Activated T-cell treated with anti-CD3 and anti-CD28 coated beads, Interleukin-2, amount 50 U/mL, for 72 hours (primary cell): ENCODE results near the gene WDR86. TPM values are rescaled to one million over a fixed set of nuclear protein-coding genes. Genes with fewer than 3 reads are reported as not detected.
A peak's percentile ranks its signal among the peaks of the same experiment; 100 is the strongest.

ENCODE experiments used
- ATAC-seq, 2 donors: fragments of 150-1000 bp; cut with Tn5 transposase; replicated peaks in 1 of 2; 2 replicates each; pipeline ENCODE4 v1.10.0; 2021; ENCODE audit warnings: moderate library complexity in 2 of 2, mild to moderate bottlenecking in 1 of 2
- DNase-seq, 2 donors: peaks; one replicate each; pipeline ENCODE4 v3.0.0; 2021 to 2022; ENCODE audit warnings: mixed read lengths in 1 of 2
- H3K27ac Mint-ChIP-seq: one replicate; pipeline ENCODE4 v1.8.0; 2022; ENCODE audit warnings: mild to moderate bottlenecking, moderate library complexity, mixed read lengths
- H3K27me3 Mint-ChIP-seq: one replicate; pipeline ENCODE4 v1.8.0; 2022; ENCODE audit warnings: low read depth, mixed read lengths
- H3K36me3 Mint-ChIP-seq, 2 donors: one replicate each; pipeline ENCODE4 v1.8.0; 2022; ENCODE audit warnings: mixed read lengths in 2 of 2, mild to moderate bottlenecking in 1 of 2; ENCODE audit not compliant: insufficient read depth in 2 of 2
- H3K4me1 Mint-ChIP-seq: one replicate; pipeline ENCODE4 v1.8.0; 2022; ENCODE audit warnings: low read depth, mixed read lengths
- H3K4me3 Mint-ChIP-seq, 2 donors: one replicate each; pipeline ENCODE4 v1.8.0; 2022; ENCODE audit warnings: mild to moderate bottlenecking in 2 of 2, mixed read lengths in 2 of 2, moderate library complexity in 2 of 2
- H3K9me3 Mint-ChIP-seq, 2 donors: one replicate each; pipeline ENCODE4 v1.8.0; 2022; ENCODE audit warnings: mixed read lengths in 2 of 2
- total RNA-seq, 2 donors: library from RNA; stranded (reverse); gene quantifications; one replicate each; pipeline ENCODE4 v1.2.3, GENCODE V29; 2022

The WDR86 gene, protein sequence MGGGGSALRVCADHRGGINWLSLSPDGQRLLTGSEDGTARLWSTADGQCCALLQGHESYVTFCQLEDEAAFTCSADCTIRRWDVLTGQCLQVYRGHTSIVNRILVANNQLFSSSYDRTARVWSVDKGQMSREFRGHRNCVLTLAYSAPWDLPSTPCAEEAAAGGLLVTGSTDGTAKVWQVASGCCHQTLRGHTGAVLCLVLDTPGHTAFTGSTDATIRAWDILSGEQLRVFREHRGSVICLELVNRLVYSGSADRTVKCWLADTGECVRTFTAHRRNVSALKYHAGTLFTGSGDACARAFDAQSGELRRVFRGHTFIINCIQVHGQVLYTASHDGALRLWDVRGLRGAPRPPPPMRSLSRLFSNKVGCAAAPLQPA
- total RNA-seq: 1 to 10 TPM in 1 of 2 donors, under 1 TPM in 1; 0.53 to 1.0 TPM

DNA sequence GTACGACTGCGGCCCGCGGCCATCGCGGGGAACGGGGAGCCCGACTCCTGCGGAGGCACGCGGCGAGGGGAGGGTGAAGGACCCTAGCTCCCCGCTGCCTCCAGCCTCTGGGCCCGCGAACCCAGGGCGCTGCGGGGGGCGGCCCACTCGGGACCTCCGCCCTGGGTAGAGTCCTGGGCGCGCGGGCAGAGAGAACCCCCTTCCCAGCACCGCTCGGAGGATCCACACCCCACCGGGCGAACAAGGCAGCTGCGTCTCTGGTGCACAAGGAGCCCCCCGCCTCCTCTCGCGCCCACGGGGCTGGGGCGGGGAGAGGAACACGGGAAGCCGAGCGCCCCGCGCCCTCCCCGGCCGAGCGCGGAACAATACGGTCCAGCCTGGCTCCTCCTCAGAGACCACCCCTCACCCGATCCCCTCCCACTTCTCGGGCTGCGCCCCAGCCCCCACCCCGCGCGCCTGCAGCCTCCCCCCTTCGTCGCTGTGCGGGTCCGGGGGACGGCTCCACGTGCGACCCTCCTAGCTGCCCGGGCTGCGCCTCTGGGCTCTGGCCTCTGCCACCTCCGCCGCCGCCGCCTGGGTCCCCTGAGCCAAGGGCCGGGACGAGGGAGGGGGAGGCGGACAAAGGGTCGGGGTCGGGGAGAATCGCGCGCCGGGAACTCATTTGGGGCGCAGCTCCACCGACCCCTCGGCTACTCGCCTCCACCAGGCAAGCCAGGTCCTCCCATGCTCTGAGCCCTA, at the start of gene WDR86:
TSS of gene WDR86 (minus strand) at position 372 of the 738 bp plus-strand sequence. CDS start 449 bp downstream, outside the sequence.
- peak in 1 of 2 donors; percentile 20 for DNase-seq
- peak; percentile 24 to 37 for ATAC-seq
- peak within 1 kb of the TSS; percentile 75 for H3K27ac Mint-ChIP-seq
- peaks cover 46% of the 10 kb centered on the region for H3K4me1 Mint-ChIP-seq
- no peaks in the 10 kb centered on the region for H3K9me3 Mint-ChIP-seq
- peaks cover 0 to 3% of the 10 kb centered on the region in 2 donors for H3K36me3 Mint-ChIP-seq
- H3K27me3 Mint-ChIP-seq: peaks cover 39% of the 10 kb centered on the region
- peak within 1 kb of the TSS; percentile 81 to 82 for H3K4me3 Mint-ChIP-seq

DNA sequence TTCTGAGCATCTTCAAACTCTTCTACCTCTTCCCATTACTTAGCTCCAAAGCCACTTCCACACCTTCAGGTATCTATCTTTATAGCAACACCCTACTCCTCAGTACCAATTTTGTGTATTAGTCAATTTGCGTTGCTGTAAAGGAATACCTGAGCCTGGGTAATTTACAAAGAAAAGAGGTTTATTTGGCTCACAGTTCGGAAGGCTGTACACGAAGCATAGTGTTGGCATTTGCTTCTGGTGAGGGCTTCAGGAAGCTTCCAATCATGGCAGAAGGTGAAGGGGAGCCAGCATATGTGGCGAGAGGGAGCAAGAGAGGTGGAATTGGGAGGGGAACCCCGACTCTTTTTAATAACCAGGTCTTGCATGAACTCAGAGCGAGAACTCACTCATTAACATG, 47.7 kb upstream of the WDR86 start:
- Mint-ChIP-seq H3K27me3 (peaks cover 16% of the 10 kb centered on the region), H3K36me3 (peaks cover 2 to 4% of the 10 kb centered on the region in 2 donors), H3K9me3 (peaks cover 0 to under 1% of the 10 kb centered on the region in 2 donors), H3K4me3 (no peak overlapping the region), H3K27ac (no peak overlapping the region), H3K4me1 (peaks cover 5% of the 10 kb centered on the region)
- no peak for ATAC-seq
- no peak for DNase-seq

DNA sequence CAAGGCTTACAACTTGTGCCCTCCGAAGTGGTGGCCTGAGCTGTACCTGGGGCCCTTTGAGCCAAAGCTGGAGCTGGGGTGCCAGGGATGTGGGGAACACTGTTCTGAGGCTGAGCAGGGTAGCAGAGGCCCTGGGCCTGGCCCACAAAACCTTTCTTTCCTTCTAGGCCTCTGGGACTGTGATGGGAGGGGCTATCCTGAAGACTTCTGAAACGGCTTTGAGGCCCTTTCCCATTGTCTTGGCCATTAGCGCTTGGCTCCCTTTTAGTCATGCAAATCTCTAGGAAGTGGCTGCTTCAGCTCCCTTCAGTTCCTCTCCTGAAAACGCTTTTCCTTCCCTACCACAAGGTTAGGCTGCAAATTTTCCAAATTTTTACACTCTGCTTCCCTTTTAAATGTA, 46.9 kb upstream of the WDR86 start:
- peaks cover 1 to 4% of the 10 kb centered on the region in 2 donors for H3K36me3 Mint-ChIP-seq
- H3K27ac Mint-ChIP-seq: no peak overlapping the region
- ATAC-seq: no peak
- H3K9me3 Mint-ChIP-seq: no peaks in the 10 kb centered on the region
- peaks cover 16% of the 10 kb centered on the region for H3K27me3 Mint-ChIP-seq
- DNase-seq: no peak
- H3K4me3 Mint-ChIP-seq: no peak overlapping the region
- peaks cover 5% of the 10 kb centered on the region for H3K4me1 Mint-ChIP-seq

DNA sequence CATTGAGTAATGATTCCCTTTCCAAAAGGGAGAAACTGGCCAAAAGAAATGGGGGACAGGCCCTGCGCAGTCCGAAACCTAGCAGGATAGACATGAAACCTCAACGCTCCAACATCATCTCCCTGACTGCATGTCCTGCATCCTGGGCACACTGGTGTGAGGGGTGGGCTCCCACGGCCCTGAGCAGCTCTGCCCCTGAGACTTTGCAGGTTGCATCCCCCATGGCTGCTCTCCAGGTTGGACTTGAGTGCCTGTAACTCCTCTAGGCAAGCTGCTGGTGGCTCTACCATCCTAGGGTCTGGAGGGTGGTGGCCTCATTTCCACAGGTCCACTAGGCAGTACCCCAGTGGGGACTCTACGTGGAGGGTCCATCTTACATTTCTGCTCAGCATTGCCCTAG, 46.4 kb upstream of the WDR86 start:
- H3K27ac Mint-ChIP-seq: no peak overlapping the region
- DNase-seq (no peak), ATAC-seq (no peak)
- no peaks in the 10 kb centered on the region for H3K9me3 Mint-ChIP-seq
- peaks cover 15% of the 10 kb centered on the region for H3K27me3 Mint-ChIP-seq
- H3K36me3 Mint-ChIP-seq: peaks cover 1 to 3% of the 10 kb centered on the region in 2 donors
- H3K4me1 Mint-ChIP-seq: peaks cover 5% of the 10 kb centered on the region
- no peak overlapping the region for H3K4me3 Mint-ChIP-seq

DNA sequence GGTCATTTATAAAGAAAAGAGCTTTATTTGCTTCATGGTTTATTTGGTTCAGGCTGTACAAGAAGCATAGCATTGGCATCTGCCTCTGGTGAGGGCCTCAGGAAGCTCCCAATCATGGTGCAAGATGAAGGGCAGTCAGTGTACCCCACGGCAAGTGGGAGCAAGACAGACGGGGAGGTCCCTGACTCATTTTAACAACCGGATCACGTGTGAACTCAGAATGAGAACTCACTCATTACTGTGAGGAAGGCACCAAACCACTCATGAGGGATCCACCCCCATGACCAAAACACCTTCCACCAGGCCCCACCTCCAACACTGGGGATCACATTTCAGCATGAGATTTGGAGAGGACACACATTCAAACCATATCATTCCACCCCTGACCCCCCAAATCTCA, 45.9 kb upstream of the WDR86 start:
- no peak for DNase-seq

DNA sequence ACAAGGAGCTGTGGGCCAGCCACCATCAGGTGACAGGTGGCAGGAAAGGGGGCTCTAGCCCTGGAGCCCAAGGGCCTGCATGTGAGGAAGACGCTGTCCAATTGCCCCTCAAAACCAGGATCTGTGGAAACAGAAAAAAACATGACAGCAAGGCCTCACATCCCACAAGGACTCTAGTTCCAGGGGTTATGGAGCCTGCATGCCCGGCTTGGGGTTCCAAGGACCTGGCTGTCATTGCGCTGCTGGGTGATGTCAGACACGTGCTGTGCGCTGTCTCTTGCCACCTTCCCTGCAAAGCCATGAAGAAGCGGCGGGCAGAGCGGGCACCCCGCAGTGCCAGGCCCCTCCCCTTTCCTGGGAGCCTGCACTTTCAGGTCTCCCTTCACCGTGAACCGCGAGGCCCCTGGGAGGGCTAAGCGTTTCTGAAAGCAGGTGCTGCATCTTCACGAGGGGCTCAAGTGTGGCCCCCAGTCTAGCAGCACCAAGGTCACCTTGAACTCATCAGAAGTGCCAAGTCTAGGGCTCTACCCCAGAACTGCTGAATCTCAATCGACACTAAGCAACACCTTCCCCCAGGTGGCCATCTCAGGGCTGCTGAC, 45.2 kb upstream of the WDR86 start:
- Mint-ChIP-seq H3K4me1 (peaks cover 6% of the 10 kb centered on the region), H3K9me3 (no peaks in the 10 kb centered on the region), H3K4me3 (no peak overlapping the region), H3K27me3 (peaks cover 3% of the 10 kb centered on the region), H3K27ac (no peak overlapping the region), H3K36me3 (peaks cover 0 to 1% of the 10 kb centered on the region in 2 donors)
- ATAC-seq: no peak
- no peak for DNase-seq

More for the DNA sequence above, 45.9 kb upstream of the WDR86 start:
- H3K4me1 Mint-ChIP-seq: peaks cover 5% of the 10 kb centered on the region
- no peak overlapping the region for H3K4me3 Mint-ChIP-seq
- no peaks in the 10 kb centered on the region for H3K9me3 Mint-ChIP-seq
- ATAC-seq: peak; percentile 52 to 80
- H3K27me3 Mint-ChIP-seq: peaks cover 9% of the 10 kb centered on the region
- peaks cover 0 to 1% of the 10 kb centered on the region in 2 donors for H3K36me3 Mint-ChIP-seq
- no peak overlapping the region for H3K27ac Mint-ChIP-seq

DNA sequence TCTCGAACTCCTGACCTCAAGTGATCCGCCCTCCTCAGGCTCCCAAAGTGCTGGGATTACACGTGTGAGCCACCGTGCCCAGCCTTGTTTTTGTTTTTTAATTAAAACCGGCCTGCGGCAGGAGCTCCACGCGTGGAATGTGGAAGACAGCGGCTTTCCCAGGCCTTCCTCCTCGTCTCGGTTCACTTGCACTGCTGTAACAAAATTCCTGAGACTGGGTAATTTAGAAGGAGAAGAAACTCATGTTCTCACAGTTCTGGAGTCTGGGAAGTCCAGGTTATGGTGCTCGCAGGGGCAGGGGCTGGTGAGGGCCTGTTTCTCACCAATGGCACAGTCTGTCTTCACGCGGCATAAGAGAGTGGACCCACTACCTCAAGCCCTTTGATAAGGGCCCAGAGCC, 44.5 kb upstream of the WDR86 start:
- H3K27ac Mint-ChIP-seq: no peak overlapping the region
- H3K4me1 Mint-ChIP-seq: peaks cover 14% of the 10 kb centered on the region
- no peak for ATAC-seq
- H3K27me3 Mint-ChIP-seq: peaks cover 6% of the 10 kb centered on the region
- peaks cover 0 to 1% of the 10 kb centered on the region in 2 donors for H3K36me3 Mint-ChIP-seq
- no peaks in the 10 kb centered on the region for H3K9me3 Mint-ChIP-seq
- DNase-seq: no peak
- no peak overlapping the region for H3K4me3 Mint-ChIP-seq

DNA sequence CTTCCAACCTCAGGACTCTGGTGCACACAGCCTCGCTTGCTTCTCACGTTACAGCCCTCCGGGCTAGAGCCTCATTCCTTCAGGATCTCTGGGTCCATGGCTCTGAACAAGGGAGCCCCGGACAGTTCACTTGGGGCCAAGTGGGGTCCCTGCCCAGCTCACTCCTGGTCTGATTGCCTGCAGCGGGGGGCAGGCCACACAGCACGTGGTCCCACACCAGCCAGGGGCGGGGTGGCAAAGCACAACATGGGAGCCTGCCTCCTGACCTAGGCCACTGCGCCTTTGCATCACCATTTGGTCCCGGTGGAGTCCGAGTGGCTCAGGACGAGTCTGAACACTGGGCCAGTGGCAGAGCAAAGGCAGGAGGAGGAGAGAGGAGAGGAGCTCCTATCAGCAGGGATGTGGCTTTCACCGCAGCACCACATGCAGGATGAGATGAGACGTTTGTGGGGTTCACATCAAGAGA, 43.5 kb upstream of the WDR86 start:
- peaks cover 7% of the 10 kb centered on the region for H3K27me3 Mint-ChIP-seq
- peaks cover 0 to 1% of the 10 kb centered on the region in 2 donors for H3K36me3 Mint-ChIP-seq
- no peak overlapping the region for H3K4me3 Mint-ChIP-seq
- DNase-seq (no peak), ATAC-seq (no peak)
- H3K9me3 Mint-ChIP-seq: no peaks in the 10 kb centered on the region
- H3K27ac Mint-ChIP-seq: no peak overlapping the region
- H3K4me1 Mint-ChIP-seq: peaks cover 20% of the 10 kb centered on the region

DNA sequence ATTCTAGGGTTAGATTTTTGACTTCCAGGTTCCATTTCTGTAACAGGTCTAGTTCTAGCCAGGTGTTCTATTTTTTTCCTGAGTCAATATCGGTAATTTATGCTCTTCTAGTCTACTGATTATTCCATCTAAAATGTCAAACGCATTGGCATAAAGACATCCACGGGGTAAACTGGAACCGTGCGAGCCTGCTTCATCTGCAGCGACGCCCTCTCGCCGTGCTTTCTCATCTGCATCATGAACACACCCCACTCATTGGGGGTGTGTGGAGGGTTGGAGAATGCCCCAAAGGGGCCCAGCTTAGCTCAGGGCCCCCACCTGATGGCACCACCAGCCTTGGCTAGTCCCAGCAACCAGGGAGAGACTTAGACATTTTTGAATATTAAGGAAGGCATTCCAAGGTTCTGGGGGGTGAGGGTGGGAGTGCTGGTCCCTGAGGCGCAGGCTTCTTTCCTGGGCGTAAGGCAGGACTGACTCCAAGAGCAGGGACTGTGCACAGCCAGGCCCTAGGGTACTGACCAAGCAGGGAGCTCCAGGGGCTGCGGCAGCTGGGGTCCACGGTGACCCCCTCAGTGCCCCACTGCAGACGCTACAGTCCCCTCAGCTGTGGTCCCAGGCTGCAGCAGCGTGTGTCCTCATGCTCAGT, 43.0 kb upstream of the WDR86 start:
- H3K9me3 Mint-ChIP-seq: no peaks in the 10 kb centered on the region
- ATAC-seq (no peak), DNase-seq (no peak)

DNA sequence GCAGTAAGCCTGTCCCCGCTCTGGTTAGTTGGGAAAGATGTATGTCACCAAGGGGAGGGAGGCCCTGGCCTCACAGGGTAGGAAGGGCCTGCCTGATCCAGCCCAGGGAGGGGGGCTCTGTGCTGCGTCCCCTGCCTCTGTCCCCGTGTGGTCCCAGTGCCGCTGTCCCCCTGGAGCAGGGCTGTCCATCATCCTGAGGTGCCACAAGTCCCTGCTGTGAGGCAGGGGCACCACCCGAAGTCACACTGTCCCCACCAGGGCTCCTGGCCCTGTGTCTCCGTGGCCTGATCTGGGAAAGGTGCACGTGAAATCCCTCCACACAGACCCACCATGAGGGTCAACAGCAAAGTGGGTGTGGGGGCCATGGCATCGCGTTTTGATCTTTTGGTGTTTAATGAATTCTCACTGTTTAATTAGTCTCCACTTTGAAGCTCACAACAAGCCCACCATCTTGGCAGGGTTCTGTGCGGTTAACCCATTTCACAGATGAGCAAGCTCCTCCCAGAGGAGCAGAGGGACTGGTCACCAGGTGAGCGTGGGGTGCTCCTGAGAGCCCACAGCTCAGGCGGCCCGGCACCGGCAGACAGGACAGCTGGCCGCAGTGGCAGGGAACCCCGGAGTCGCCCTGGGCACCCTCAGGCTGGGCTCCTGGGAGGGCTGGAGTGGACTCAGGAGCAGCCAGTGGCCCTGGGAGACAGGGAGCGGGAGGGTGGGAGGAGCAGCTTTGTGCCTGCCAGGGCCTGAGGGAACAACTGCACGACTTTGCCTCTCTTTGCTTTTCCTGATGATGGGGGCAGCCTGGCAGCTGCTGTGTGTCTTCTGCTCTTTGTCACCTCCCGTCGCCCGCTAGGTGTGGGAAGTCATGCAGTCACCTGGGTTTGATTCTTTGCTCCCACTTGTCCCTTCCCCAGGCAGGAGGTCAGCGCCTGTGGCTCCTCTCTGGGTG, 42.1 kb upstream of the WDR86 start:
- no peaks in the 10 kb centered on the region for H3K36me3 Mint-ChIP-seq
- peaks cover 27% of the 10 kb centered on the region for H3K4me1 Mint-ChIP-seq
- no peaks in the 10 kb centered on the region for H3K9me3 Mint-ChIP-seq
- no peak overlapping the region for H3K27ac Mint-ChIP-seq
- DNase-seq (no peak), ATAC-seq (no peak)
- H3K27me3 Mint-ChIP-seq: peaks cover 7% of the 10 kb centered on the region
- H3K4me3 Mint-ChIP-seq: no peak overlapping the region

More for the DNA sequence above, 43.0 kb upstream of the WDR86 start:
- H3K4me1 Mint-ChIP-seq: peaks cover 23% of the 10 kb centered on the region
- peaks cover 0 to 1% of the 10 kb centered on the region in 2 donors for H3K36me3 Mint-ChIP-seq
- no peak overlapping the region for H3K4me3 Mint-ChIP-seq
- H3K27me3 Mint-ChIP-seq: peaks cover 7% of the 10 kb centered on the region
- H3K27ac Mint-ChIP-seq: no peak overlapping the region

DNA sequence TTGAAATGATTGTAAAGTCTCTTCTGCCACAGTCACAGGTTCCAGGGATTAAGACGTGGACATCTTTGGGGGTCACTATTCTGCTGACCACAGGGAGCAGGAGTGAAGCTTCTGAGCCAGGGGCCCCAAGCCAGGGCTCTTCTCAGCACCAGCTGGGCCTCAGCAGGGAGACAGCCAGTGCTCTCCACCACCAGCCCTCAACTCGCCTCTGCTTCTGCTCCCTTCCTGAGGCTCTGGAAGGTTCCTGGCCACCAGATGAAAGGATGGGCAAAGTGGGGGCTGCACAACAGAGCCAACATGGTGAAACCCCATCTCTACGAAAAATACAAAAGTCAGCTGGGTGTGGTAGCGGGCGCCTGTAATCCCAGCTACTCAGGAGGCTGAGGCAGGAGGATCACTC, 41.3 kb upstream of the WDR86 start:
- Mint-ChIP-seq H3K4me1 (peaks cover 27% of the 10 kb centered on the region), H3K4me3 (no peak overlapping the region), H3K36me3 (no peaks in the 10 kb centered on the region), H3K9me3 (no peaks in the 10 kb centered on the region), H3K27ac (no peak overlapping the region), H3K27me3 (peaks cover 7% of the 10 kb centered on the region)
- no peak for ATAC-seq
- DNase-seq: no peak

DNA sequence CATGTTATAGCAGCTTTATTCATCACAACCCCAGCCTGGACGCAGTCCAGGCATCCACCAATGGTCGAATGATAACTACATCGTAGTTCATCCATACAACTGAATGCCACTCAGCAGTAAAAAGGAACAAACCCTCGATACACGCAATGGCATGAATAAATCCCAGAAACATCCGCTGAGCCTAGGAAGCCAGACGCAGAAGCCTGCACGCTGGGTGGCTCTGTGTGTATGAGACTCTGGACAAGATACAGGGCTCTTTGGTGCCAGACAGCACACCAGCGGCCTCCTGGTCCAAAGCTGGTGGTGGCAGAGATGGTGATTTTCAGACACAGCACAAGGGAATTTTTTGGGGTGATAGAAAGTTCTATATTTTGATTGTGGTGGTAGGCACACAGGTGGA, 40.2 kb upstream of the WDR86 start:
- Mint-ChIP-seq H3K4me1 (peaks cover 31% of the 10 kb centered on the region), H3K27ac (no peak overlapping the region), H3K4me3 (no peak overlapping the region), H3K36me3 (no peaks in the 10 kb centered on the region), H3K9me3 (no peaks in the 10 kb centered on the region), H3K27me3 (peaks cover 7% of the 10 kb centered on the region)
- DNase-seq (no peak), ATAC-seq (no peak)
